HG02840 (cell line): ENCODE results near the gene FKBP1A.
"Not testable (repeated sequence)": the region's sequence is repeated elsewhere in the genome, so short reads cannot be mapped to it uniquely, and the experiment has no call there.

Source experiments
- ATAC-seq: cut with Tn5 transposase; IDR thresholded peaks from one replicate; pipeline ENCODE4 v1.9.1; 2021; ENCODE audit warnings: mild to moderate bottlenecking, moderate library complexity, moderate number of reproducible peaks; ENCODE audit not compliant: unreplicated experiment, low FRiP score

Gene FKBP1A

GRCh38 chr20:1417790-1418189 lies 24.9 kb upstream of the FKBP1A start:
- no peak for ATAC-seq

GRCh38 chr20:1417273-1417672 lies 24.4 kb upstream of the FKBP1A start:
- ATAC-seq = no peak

- no peak for ATAC-seq
Measured at GRCh38 chr20:1415667-1416468, 23.0 kb upstream of the FKBP1A start.

GRCh38 chr20:1414982-1415381 lies 22.1 kb upstream of the FKBP1A start:
- no peak for ATAC-seq

GRCh38 chr20:1405801-1406200 lies 12.9 kb upstream of the FKBP1A start:
- no peak for ATAC-seq

- no peak for ATAC-seq
Measured at GRCh38 chr20:1403624-1404023, 10.8 kb upstream of the FKBP1A start.

GRCh38 chr20:1402149-1402548 lies 9.3 kb upstream of the FKBP1A start:
- no peak for ATAC-seq

GRCh38 chr20:1401451-1401907 lies 8.6 kb upstream of the FKBP1A start:
- no peak for ATAC-seq

GRCh38 chr20:1399678-1400366 lies 7.0 kb upstream of the FKBP1A start:
- not testable (repeated sequence) for ATAC-seq

- ATAC-seq = not testable (repeated sequence)
Measured at GRCh38 chr20:1398185-1398584, 5.3 kb upstream of the FKBP1A start.

GRCh38 chr20:1397710-1398109 lies 4.9 kb upstream of the FKBP1A start:
- ATAC-seq = no peak

GRCh38 chr20:1396702-1397101 lies 3.8 kb upstream of the FKBP1A start:
- no peak for ATAC-seq

- ATAC-seq = no peak
Measured at GRCh38 chr20:1396264-1396663, 3.4 kb upstream of the FKBP1A start.

GRCh38 chr20:1394686-1395085 lies 1.8 kb upstream of the FKBP1A start:
- no peak for ATAC-seq

- ATAC-seq = no peak
Measured at GRCh38 chr20:1393507-1393882, 641 bp upstream of the FKBP1A start.

- no peak for ATAC-seq
Measured at GRCh38 chr20:1392443-1392692, 486 bp downstream of the FKBP1A start.

- ATAC-seq = no peak
Measured at GRCh38 chr20:1391640-1392442, 1.0 kb downstream of the FKBP1A start.

- no peak for ATAC-seq
Measured at GRCh38 chr20:1390581-1391403, 2.1 kb downstream of the FKBP1A start.

GRCh38 chr20:1389703-1390580 lies 2.9 kb downstream of the FKBP1A start:
- no peak for ATAC-seq
